Measurements from ENCODE around the gene IWS1. TPM values are rescaled to one million over a fixed set of nuclear protein-coding genes. Genes with fewer than 3 reads are reported as not detected.
A peak's percentile ranks its signal among the peaks of the same experiment; 100 is the strongest.
"Not testable (repeated sequence)": the region's sequence is repeated elsewhere in the genome, so short reads cannot be mapped to it uniquely, and the experiment has no call there.

The IWS1 gene
- polyA plus RNA-seq, 3 donors = 65.0 to 79.4 (median 72.0) TPM

DNA sequence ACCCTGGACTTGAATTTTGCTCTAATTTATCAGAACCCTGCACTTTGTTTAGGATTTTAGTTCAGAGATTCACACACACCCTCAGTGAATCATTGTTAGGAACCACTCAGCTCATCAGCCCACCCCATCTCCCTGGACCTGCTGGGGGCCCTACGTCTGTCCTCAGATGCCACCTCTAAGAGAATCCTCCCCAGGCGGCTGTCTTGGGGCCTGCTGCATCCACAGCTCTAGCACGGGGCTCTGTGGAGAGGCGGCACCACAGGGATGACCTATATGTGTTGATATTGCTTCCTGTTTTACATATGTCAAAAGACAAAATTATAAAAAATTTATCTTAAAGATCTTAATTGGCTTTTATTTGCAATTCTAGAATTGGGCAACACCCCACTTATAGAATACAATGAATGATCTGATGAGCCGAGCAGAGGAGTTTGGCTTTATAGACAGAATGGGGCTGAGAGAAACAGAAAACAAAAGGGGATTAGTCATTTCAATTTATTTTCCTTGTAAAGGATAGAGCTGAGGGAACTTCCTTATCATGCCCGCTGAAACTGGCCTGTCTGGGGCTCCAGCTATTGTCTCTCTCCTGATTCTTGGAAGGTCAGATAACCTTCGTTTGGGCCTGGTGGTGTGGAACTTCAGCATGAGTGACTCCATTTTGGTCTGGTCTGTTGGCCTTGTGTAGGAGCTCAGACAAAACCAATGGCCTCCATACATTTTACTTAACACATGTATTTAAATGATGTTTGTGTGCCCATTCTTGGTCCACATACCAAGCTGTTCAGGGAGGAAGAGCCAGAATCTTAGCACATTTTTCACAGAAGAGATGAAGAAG lies 10.6 kb upstream of the IWS1 start:
- no peak for DNase-seq (ENCODE audit: extremely low read depth in 1 of 11, low read depth in 9 of 11, low spot score in 4 of 11)

DNA sequence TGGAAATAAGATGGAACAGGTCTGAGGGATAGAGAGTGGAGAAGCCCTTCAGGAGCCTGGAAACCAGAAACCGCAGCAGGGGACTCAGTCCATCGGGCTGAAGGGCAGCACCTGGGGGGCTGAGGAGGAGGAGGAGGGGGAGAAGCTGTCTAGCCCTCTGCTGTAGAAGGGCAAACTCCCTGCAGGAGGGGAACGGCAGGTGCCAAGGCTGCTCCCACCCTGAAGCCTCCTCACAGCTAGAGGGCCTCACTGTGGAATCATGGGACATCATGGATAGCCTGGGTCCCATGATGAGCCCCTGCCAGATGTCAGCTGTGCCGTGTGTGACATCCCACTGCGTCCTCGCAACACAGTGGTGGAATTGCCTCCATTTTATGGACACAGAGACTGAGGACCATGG lies 9.6 kb upstream of the IWS1 start:
- DNase-seq (ENCODE audit: extremely low read depth in 1 of 11, low read depth in 9 of 11, low spot score in 4 of 11) = no peak

- peak in 8 of 11 donors; percentile 29 to 77 (median 56) for DNase-seq (ENCODE audit: extremely low read depth in 1 of 11, low read depth in 9 of 11, low spot score in 4 of 11)
Observed at GRCh38 chr2:127535422-127535901, 9.2 kb upstream of the IWS1 start, which contains the start of gene MYO7B. Gene MYO7B (plus strand): TSS chr2:127535683. CDS start chr2:127559723, 24,040 bp downstream.

- DNase-seq (ENCODE audit: extremely low read depth in 1 of 11, low read depth in 9 of 11, low spot score in 4 of 11) = no peak
Observed at GRCh38 chr2:127532296-127532695, 6.0 kb upstream of the IWS1 start.

DNA sequence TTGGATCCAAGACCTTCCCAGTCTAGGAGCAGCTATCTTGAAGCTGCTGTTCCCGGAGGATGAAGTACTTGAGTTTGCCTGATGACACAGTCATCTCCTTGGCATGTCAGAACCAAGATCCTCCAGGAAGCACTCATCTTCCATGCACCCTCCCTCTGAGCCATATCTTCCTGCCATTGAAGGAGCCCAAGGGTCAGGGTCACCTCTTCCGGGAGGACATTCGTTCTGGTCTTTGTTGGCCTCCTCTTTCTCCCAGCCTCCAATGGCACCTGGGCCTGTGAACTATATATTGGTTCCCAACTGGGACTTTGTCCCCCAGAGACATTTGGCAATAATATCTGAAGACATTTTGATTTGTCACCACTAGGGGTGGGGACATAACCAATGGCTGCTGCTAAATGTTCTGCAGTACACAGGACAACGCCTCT lies 4.9 kb upstream of the IWS1 start:
- no peak for DNase-seq (ENCODE audit: extremely low read depth in 1 of 11, low read depth in 9 of 11, low spot score in 4 of 11)

- DNase-seq (ENCODE audit: extremely low read depth in 1 of 11, low read depth in 9 of 11, low spot score in 4 of 11) = no peak
Observed at GRCh38 chr2:127530245-127531140, 4.2 kb upstream of the IWS1 start.

GRCh38 chr2:127529416-127529815 lies 3.1 kb upstream of the IWS1 start:
- not testable (repeated sequence) for DNase-seq (ENCODE audit: extremely low read depth in 1 of 11, low read depth in 9 of 11, low spot score in 4 of 11)

GRCh38 chr2:127528487-127528886 lies 2.2 kb upstream of the IWS1 start:
- DNase-seq (ENCODE audit: extremely low read depth in 1 of 11, low read depth in 9 of 11, low spot score in 4 of 11) = no peak

- DNase-seq (ENCODE audit: extremely low read depth in 1 of 11, low read depth in 9 of 11, low spot score in 4 of 11) = peak in 2 of 11 donors; percentile 13 to 21
Observed at GRCh38 chr2:127527001-127527804, 914 bp upstream of the IWS1 start.

GRCh38 chr2:127525691-127526131 lies 578 bp downstream of the IWS1 start:
- DNase-seq (ENCODE audit: extremely low read depth in 1 of 11, low read depth in 9 of 11, low spot score in 4 of 11) = peak in 5 of 11 donors; percentile 25 to 57 (median 41)

DNA sequence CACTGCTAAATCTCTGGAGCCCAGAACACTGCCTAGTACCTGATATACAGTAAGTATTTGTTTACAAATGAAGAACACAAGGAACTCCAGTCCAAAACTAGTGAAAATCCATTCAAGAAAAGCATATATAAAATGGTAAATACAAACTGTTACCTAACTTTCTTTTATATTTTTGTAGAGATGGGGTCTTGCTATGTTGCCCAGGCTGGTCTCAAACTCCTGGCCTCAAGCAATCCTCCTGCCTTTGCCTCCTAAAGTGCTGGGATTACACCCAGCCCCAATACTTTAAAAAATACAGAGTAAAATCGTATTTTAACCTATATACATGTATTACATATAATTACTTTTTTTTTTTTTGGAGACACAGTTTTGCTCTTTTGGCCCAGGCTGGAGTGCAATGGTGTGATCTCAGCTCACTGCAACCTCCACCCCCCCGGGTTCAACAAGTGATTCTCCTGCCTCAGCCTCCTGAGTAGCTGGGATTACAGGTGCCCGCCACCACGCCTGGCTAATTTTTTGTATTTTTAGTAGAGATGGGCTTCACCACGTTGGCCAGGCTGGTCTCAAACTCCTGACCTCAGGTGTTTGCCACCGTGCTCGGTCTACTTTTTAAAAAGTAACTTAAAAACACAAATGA lies 2.0 kb downstream of the IWS1 start:
- DNase-seq (ENCODE audit: extremely low read depth in 1 of 11, low read depth in 9 of 11, low spot score in 4 of 11) = not testable (repeated sequence)

DNA sequence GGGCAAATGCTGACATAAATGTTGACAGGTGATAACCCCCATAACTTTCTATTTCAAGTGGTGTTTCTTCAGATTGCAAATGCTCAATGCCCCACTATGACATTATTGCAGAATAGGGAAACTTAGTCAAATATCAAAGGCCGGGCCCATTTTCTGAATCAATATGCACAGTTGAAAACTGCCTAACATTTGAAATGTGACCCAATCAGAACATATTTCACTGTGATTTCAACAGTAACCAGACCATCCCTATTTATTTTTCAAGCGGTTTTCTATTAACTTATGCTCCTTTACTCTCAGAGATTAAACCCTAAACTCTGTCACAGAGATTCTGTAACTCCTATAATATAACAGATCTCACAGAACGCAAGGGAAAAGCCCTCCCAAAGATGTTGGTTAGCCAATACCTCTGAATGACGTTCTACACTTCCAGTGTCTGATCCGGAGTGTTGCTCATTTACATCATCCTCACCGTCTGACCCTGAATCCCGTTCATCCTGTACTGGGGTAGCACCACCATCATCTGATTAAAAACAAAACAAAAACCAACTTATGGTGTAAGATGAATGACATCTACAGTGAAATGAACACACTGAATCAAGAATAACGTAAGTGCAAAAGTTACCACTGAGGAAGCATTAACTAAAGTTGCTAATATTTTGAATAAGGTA lies 2.9 kb downstream of the IWS1 start:
- DNase-seq (ENCODE audit: extremely low read depth in 1 of 11, low read depth in 9 of 11, low spot score in 4 of 11) = no peak

DNA sequence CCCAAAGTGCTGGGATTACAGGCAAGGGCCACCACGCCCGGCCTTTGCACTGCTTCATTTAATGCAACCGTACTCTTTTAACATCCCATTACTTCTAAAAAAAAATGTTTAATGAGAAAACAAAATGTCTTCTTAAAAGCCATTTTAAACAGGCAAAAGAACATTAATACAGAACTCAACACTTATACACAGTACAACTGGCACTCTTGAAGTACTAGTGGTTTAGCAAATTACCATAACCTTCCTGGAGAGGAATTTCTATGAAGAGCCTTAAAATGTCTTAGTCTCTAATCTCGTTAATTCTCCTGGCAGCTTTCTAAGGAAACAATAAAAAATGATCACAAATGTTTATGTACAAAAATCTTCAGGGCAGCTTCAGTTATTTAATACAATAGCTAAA lies 5.9 kb downstream of the IWS1 start:
- DNase-seq (ENCODE audit: extremely low read depth in 1 of 11, low read depth in 9 of 11, low spot score in 4 of 11) = no peak

DNA sequence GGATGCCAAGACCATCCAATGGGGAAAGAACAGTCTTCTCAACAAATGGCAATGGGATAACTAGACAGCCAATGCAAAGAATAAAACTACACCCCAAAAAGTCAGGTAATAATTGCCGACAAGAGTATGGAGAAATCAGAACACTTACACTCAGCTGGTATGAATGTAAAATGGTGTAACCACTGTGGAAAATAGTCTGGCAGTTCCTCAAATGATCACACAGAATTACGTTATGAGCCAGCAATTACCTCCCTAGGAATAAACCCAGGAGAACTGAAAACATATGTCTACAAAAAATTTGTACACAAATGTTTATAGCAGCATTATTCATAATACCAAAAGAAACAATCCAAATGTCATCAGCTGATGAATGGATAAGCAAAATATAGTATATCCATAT lies 8.8 kb downstream of the IWS1 start:
- no peak for DNase-seq (ENCODE audit: extremely low read depth in 1 of 11, low read depth in 9 of 11, low spot score in 4 of 11)

DNA sequence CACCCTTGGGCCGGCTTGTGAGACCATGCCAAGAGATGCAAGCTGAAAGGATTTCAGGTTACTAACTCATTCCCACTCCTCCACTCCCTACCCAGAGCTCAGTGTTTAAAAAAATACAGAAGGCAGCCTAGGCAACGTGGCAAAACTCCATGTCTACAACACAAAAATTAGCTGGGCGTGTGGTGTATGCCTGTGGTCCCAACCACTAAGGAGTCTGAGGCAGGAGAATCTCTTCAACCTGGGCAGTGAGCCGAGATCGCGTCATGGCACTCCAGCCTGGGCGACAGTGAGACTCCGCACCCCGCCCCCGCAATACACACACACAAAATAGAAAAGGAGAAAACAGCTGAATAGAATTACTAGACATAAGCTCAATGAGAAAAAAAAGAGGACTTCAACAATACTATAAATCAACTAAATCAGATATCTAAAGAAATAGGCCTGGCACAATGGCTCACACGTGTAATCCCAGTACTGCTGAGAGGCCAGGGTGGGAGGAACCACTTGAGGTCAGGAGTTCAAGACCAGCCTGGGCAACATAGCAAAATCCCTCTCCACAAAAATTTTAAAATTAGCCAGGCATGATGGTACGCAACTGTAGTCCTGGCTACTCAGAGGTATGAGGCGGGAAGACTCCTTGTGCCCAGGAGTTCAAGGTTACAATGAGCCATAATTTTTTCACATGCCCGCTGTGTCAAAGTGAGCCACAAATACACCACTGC lies 10.1 kb downstream of the IWS1 start:
- no peak for DNase-seq (ENCODE audit: extremely low read depth in 1 of 11, low read depth in 9 of 11, low spot score in 4 of 11)

- no peak for DNase-seq (ENCODE audit: extremely low read depth in 1 of 11, low read depth in 9 of 11, low spot score in 4 of 11)
Observed at GRCh38 chr2:127515383-127515915, 10.8 kb downstream of the IWS1 start.

- no peak for DNase-seq (ENCODE audit: extremely low read depth in 1 of 11, low read depth in 9 of 11, low spot score in 4 of 11)
Observed at GRCh38 chr2:127514485-127514884, 11.8 kb downstream of the IWS1 start.
